SH-SY5Y (cell line): ENCODE data around the gene EIF3F.

Experiments used
- GATA2 ChIP-seq: IDR thresholded peaks from 2 replicates; pipeline ENCODE4 v1.6.1; 2011; ENCODE audit warnings: mild to moderate bottlenecking, low read depth, low read length
- GATA3 ChIP-seq: IDR thresholded peaks from 2 replicates; pipeline ENCODE4 v1.6.1; 2011; ENCODE audit warnings: low read depth, mild to moderate bottlenecking, low read length, moderate library complexity

DNA sequence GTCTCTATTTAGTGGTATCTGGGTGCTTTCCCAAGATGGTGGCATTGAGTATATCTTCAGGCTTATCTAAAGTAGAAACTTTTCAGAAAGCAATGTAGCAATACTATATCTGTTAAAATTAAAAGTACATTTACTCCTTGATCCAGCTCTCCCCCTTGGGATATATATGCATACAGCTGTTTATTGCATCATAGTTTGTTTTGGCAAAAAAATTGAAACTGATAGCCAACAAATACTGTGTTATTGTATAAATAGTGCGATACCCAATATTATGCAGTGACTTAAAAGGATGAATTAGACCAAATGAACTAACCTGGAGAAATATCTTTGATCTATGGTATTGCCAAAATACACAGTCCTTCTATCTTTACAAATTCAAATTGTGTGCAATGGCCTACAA, 37.2 kb upstream of the EIF3F start:
- TF ChIP-seq GATA3, result no peak
- no peak for TF ChIP-seq GATA2
